ENCODE data around the gene NR2F2.

NR2F2 gene

DNA sequence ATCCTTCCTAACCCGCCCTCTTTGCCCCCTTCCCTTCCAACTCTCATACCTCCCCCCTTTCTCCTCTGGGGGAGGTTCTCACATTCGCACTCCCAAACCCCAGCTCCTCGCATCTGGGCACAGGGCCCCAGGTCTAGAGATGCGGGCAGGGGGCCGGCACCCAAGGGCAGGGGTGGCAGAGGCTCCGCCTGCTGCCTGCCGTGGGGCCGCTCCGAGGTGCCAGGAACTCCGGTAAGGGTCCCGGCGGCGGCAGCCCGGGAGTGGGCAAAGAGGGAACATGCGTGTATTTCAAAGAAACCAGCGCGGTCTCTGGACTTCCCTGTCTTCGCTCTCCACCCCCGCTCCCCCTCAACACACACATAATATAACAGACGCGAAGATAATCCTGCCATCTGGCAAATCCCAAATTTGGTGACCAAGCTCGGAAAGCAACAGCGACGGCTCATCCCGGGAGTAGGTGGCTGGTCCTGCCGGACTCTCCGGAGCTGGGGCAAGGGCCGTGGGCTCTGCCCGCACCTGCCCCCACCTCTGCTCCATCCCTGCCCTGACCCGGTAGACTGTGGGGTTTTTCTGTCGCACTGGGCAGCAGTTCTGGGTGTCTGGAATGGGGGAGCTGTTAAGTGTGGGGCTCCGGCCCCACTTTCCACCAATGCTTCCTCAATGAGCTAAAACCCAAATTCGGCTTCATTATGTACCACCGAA, 31.0 kb downstream of the NR2F2 start:
- in situ Hi-C loops (cut with HindIII; ENCODE audit: low sequenced_read_pairs), result no loop called here
- TF ChIP-seq, protein P1, sequence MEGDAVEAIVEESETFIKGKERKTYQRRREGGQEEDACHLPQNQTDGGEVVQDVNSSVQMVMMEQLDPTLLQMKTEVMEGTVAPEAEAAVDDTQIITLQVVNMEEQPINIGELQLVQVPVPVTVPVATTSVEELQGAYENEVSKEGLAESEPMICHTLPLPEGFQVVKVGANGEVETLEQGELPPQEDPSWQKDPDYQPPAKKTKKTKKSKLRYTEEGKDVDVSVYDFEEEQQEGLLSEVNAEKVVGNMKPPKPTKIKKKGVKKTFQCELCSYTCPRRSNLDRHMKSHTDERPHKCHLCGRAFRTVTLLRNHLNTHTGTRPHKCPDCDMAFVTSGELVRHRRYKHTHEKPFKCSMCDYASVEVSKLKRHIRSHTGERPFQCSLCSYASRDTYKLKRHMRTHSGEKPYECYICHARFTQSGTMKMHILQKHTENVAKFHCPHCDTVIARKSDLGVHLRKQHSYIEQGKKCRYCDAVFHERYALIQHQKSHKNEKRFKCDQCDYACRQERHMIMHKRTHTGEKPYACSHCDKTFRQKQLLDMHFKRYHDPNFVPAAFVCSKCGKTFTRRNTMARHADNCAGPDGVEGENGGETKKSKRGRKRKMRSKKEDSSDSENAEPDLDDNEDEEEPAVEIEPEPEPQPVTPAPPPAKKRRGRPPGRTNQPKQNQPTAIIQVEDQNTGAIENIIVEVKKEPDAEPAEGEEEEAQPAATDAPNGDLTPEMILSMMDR (IDR thresholded peaks at IDR 0.05; ENCODE audit: low read depth, low read length, missing control alignments), result no peak
- no peak for DNase-seq (ENCODE audit: low read depth)
- peak overlapping the region; percentile 42 for H3K4me3 ChIP-seq (ENCODE audit: low read depth, low read length)

DNA sequence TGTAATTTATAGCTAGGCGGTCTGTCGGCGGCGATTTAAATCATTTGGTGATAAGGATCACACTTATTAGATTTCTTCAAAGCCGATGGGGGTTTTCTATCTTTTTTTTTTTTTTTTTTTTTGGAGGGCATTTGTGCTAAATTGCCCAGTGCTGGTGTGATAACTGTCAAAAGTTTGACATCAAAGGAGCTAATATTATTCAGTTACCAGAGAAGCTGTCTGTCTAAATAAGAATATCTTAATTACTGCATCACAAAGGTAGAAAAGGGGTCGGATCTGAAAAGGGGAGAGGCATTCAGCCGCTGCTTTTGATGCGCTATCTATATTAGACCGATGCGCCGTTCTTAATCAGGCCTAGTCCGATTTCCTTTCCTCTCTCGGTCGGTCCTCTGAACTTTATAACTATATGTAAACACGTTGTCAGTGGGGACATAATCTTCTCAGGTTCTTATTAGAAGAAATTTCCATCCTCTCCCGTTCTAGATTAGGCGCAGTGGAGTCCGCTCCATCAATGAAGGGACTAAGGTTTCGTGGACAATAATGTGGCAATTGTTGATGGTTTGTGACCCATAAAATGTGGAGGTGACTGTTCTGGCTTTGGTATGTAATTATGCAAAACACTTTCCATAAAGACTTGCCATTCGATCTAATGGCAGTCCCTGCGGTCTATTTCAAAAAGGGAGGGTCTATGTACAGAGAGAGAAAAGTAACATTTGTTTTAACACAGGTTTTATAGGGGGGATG, 31.7 kb downstream of the NR2F2 start:
- in situ Hi-C loops (cut with HindIII; ENCODE audit: low sequenced_read_pairs), result no loop called here
- DNase-seq (ENCODE audit: low read depth), result no peak
- TF ChIP-seq, protein P1 (IDR thresholded peaks at IDR 0.05; ENCODE audit: low read depth, low read length, missing control alignments), result no peak
- H3K4me3 ChIP-seq (ENCODE audit: low read depth, low read length), result no peak overlapping the region

DNA sequence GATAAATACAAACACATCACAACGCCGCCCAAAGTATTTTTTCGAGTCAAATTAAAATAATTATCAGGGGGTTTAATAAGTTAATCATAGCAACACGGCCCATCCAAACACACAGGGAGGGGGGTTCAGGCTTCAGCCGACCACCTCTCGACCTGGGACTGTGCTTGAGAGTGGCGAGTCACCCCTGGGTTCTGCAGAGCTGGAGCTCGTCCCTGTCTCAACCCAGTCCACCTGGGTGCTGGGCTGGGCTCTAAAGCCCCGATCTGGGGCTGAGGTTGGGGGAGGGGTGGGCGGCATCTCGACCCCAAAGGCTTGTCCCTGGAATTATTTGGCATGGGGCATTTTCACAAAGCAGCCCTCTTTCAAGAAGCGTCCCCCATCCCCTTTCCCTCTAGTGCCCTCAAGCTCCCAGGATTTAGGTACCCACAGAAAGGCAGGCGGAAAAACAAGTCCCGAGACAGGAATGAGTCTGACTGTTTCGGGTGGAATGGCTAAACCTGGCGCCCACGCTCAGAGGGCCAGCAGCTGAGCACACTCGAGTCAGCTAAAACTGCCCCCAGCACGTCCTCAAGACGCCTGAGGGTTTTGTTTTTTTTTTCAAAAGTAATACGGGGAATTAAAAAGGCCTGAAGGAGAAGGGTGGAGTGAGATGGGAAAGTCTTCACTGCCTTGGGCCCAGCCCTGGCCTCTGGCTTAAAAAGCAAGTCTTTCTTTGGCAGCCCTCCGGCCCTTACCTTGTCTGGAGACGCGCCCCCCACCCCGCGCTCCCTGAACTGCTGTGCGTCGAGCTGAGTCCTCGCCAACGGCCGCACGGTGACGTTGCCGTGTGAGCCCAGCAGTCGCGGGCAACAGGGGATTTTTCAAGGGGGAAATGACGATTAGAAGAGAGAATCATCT, 32.5 kb downstream of the NR2F2 start:
- no peak for DNase-seq (ENCODE audit: low read depth)
- in situ Hi-C loops (cut with HindIII; ENCODE audit: low sequenced_read_pairs), result no loop called here
- H3K4me3 ChIP-seq (ENCODE audit: low read depth, low read length), result no peak overlapping the region
- TF ChIP-seq, protein P1 (IDR thresholded peaks at IDR 0.05; ENCODE audit: low read depth, low read length, missing control alignments), result no peak

DNA sequence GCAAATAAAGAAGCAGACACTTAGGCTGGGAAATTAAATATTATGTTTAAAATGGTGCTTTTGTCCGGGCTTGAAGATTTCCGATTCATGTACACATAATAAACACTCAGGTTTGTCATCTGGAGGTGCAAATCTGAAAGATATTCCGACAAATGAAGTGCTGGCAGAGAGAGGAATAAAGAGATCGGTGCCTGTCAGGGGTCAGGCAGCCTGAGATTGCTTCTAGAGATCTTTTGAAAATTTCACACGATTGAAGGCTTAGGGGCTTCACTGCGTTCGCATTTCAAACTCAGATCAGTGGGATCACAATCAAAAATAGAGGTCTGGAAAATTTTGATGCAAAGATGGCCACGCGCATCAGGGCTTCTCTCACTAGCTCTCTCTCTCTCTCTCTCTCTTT, 33.2 kb downstream of the NR2F2 start:
- in situ Hi-C loops (cut with HindIII; ENCODE audit: low sequenced_read_pairs), result no loop called here
- TF ChIP-seq, protein P1 (IDR thresholded peaks at IDR 0.05; ENCODE audit: low read depth, low read length, missing control alignments), result no peak
- no peak overlapping the region for H3K4me3 ChIP-seq (ENCODE audit: low read depth, low read length)
- DNase-seq (ENCODE audit: low read depth), result no peak

DNA sequence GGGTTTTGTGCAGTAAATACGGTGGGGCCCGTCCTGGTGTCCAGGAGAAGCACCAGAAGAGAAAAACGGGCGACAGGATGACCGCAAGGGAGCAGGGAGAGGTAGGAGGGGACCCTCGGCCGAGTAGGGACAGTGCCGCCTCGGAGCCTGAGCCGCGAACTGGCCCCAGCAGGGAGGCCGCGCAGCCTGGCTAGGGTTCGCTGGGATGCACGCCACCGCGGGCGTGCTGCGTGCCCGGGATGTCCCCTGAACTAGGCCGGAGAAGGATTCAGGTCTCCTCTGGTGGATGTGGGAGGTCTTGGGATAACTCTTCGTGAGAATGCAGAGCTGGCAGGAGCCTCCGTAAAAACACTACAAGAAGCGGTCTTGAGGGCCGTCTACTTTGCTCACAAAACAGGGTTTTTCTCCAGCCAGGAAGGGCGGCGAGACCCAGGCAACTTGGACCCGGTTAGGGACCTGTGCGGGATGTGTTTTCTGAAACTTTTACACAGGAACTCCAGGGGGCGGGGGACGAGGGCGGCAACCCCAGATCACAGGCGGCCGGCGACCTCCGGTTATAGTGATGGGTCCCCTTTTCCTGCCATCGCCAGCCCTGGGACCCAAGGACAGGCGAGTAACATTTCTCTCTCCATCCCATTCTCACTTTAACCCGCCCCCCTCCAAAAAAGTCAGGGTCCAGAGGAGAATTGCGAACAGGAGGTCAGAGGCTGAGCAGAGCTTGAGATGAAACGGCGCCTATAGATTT, 35.5 kb downstream of the NR2F2 start:
- TF ChIP-seq, protein P1 (IDR thresholded peaks at IDR 0.05; ENCODE audit: low read depth, low read length, missing control alignments), result no peak
- in situ Hi-C loops (cut with HindIII; ENCODE audit: low sequenced_read_pairs), result no loop called here
- DNase-seq (ENCODE audit: low read depth), result no peak
- no peak overlapping the region for H3K4me3 ChIP-seq (ENCODE audit: low read depth, low read length)

DNA sequence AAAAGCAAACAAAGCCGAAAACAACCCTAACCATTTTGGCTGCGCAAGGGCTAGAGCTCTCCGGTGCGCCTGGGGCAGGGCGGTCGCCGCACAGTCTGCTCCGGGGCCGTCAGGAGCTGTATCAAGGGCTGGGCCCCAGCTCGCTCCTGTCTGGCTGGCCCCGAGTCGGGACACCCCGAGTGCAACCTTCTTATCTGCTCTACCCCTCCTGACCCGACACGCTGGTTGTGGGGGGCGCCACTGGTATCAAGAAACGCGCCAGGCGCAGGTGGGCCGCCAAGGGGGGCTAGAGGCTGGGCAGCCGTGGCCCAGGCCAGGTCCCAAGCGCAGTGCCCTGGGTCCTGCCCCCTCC, 36.0 kb downstream of the NR2F2 start:
- TF ChIP-seq, protein P1 (IDR thresholded peaks at IDR 0.05; ENCODE audit: low read depth, low read length, missing control alignments), result no peak
- H3K4me3 ChIP-seq (ENCODE audit: low read depth, low read length), result no peak overlapping the region
- DNase-seq (ENCODE audit: low read depth), result no peak
- in situ Hi-C loops (cut with HindIII; ENCODE audit: low sequenced_read_pairs), result no loop called here

Data from astrocyte of the cerebellum (primary cell).